Fibroblast of skin of abdomen (primary cell): ENCODE measurements around the gene ALAS1.
A peak's percentile ranks its signal among the peaks of the same experiment; 100 is the strongest.

Source experiments
- DNase-seq: peaks from one replicate; pipeline ENCODE4 v3.0.0-alpha.2; 2013

Gene ALAS1

DNA sequence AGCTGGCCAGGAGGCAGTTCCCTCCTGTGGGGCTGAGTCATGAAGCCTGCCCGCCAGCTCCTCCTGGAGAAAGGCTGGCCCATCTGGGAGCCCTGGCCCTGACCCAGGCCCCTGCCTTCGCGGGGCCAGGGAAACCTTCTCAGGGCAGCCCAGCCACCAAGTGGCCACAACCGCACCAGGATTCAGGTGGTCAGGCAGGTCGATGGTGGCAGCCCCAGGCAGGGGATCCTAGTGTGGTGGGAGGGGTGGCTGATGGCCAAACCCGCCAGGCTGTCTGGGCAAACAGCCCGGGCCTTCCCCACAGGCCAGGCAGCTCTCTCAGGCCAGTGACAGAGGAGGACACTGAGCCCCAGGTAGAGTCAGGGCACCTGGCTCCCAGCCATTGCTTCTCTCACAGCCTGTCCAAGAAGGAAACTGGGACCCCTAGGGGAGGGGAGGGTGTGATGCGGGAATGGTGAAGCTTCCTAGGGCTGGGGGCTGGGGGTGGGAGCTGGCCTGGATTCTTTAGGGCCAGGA is 39.8 kb downstream of the ALAS1 start:
- peak; percentile 88 for DNase-seq

DNA sequence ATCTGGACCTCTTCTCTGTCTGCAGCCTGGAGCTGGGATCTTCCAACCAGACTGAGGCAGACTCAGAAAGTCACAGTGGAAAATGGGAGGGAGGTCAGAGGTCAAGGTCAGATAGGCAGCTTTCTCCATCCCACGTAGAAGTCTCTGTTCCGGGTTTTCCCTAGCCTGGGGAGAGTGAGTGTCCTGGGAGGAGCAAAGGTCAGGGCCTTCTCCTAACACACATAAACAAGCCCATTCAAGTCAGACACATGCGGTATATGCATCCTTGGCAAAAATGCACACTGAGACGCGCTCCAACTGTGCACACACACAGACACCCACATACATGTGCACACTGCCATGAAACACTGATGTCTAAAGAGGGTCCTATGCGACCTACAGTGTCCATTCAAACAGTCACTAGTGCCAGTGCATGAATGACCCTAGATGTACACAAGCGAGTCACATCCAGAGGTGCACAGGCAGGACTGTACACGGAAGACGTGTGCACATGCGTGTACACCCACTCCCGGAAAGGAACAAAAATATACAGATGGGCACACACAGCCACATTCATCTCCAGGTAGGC is 40.3 kb downstream of the ALAS1 start:
- DNase-seq: no peak

DNA sequence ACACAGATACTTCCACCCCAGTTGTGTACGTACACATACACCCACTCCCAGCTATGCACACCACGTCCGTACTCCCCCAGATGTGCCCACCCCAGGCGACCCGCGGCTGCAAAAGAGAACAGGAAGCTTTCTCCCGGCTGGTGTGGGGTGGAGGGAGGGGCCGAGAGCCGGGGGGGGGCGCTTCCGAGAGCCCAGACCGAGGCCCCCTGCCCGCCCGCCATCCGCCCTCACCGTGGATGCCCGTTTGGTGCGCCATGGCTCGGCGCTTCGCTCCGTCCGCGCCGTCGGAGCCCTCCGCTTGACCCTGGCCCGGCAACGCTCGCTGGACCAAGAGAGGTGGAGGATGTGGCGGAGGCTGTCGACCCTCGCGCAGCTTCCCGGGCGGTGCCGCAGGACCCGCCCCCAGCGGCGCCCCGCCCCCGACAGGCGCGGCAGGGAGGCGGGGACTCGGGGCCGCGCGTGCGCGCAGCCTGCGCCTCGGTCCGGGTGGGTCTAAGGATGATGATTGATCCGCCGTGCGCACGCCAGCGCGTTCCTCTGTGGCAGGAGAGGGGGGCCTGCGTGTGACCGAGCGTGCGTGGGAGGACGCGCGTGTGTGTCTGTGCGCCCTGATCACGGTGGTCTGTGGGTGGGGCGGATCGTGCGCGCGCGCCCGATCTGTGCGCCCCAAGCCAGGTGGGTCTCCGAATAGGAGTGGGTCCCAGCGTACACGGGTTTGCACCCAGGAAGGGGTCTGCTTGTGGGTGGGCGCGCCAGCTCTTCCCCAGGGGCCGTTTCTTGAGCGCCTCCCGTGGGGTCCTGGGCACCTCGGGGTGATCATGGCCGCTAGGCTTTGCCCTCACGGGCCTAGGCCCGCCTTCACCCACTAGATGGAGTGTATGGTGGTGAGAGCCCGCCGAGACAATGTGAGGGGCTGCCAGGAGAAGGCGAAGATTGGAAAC is 41.1 kb downstream of the ALAS1 start, which contains the start of gene TWF2:
TWF2 (minus strand) TSS at position 398 of the 941 bp plus-strand sequence; CDS start at position 256, 142 bp downstream.
- DNase-seq: peak; percentile 83

DNA sequence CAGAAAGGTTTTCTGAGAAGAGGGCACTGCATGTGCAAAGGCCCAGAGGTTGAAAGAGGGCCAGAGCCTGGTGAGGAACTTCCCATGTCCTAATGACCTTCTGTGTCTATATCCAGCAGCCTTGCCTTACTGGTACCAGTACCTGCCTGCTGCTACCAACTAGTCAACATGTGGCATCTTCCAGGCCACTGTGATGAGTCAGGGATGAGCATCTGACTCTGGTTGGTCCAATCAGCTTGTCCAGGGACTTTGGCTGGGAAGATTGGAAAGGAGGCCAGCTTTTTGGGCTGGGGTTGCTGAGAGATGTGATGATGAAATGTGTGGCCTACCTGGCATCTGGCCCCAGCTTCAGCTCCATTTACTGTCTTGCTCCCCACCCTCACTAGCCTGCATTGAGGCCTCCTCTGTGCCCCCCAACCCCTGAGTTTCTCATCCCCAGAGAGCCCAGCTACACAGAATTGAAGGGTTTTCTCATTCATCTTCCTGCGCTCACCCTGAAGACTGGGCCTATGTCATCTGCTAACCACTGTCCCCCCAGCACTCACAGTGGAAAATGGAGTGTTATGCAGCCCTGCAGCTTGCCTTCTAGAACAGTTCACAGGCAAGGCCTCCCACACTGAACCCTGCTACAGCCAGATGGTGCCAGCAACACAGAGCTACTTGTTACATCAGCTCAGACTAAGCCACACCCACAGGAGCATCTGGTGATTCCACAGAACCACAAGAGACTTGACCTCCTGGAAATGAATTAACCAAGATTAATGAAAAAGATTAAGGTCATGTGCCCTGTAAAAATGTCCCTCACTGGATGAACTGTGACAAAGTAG is 42.3 kb downstream of the ALAS1 start:
- peak; percentile 93 for DNase-seq

DNA sequence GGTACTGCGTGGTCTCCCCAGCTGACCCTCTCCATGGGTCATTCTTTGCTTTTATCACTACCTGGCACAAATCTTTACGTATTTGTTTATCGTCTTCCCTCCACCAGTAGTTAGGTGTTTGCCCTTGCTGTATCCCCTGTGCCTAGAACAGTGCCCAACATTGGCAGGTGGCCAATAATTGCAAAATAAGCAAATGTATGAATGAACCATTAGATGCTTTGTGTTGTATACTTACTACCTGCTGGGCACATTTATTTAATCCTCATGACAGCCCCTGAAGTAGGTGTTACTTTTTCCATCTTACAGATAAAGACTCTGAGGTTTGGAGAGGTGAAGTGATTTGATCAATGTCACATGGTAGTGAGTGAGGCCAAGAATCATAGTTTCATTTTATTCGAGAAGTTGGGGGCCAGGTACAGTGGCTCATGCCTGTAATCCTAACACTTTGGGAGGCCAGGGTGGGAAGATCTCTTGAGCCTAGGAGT is 43.0 kb downstream of the ALAS1 start:
- no peak for DNase-seq

DNA sequence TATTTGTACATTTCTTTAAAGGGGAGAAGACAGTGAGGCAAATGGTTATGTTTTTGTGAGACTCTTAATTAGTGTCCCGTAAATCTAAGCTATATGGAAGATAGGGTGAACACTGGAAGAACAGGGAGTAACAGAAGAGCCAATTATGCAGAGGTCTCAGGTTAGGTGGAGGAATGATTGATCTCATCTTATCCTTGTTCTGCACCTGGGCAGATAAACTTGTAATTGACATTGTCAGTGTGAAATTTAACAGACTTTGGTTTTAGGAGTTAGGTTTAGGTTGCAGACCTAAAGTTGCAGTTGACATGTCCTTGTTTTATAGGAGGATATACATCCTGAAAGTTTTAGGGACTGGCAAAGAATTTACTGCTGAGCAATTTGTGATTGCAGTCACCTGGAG is 44.1 kb downstream of the ALAS1 start:
- DNase-seq: no peak

DNA sequence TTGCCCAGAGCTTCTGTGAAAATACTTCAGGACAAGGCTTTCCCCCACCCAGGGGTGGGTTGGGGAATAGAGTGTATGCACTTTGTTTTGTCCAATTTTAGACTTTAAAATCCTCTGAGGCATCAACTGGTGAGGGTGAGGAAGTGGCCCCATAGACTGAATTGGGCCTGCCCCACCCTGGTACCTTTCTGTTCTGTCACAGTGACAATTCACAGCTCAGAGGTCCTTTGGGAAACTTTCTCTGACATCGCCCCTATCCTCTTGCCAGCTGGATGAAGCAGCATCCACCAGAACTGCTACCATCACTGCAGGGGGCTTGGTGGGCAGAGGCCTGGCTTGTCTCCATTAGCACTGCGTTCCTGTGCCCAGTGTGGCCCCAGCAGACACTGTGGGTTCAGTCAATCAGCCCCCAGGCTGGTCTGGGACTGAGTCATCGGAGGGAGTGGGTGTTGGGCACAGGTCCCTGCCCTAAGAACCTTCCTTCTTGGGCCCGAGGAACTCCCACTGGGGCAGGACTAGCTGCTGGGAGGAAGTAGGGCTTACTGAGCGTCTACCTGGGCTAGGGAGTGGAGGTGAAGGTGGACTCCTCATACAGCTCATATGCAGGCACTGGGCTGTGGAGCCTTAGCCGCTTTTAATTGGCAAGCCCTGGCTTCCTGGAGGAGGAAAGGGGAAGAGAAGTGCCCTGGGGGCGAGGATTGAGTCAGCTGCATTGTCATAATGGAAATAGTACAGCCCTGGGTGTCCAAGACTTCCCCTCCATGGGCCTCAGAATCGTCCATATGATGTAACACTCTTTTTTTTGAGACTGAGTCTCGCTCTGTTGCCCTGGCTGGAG is 46.0 kb downstream of the ALAS1 start:
- DNase-seq: no peak

DNA sequence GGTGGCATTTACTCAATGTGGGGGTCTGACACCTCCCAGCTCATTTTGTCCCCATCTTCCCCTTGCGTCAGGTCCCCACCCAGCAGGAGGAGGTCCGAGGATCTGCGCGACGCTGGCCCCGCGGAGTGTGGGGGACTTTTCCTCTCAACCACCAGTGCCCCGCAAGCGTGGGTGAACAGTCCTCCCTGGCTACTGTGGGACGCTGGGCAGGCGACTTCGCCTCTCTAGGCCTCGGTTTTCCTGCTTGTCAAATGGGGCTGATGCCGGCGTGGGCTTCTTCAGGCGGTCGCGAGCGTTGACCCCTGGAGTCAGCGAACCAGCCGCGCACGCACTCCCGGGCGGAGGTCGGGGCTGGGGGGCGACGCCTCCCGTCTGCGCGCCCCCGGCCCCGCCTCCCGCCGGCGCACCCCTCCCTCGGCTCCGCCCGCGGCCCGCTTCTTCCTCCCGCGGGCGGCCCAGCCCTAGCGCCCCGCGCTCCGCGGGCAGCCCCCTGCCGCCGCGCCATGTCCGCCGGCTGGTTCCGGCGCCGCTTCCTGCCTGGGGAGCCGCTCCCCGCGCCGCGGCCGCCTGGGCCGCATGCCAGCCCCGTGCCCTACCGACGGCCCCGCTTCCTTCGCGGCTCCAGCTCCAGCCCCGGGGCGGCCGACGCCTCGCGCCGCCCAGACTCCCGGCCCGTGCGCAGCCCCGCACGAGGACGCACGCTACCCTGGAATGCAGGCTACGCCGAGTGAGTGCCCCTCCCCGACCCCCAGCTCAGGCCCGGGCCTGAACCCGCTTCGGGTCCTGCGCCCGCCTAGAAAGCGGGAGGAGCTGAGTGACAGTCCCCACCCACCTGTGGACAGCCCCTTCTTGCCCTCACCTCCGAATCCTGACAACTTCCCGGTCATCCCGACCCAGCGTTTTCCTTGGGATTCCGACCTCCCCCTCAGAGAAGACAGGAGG is 47.6 kb downstream of the ALAS1 start, which contains the start of gene PPM1M:
PPM1M (plus strand) TSS at position 438 of the 942 bp plus-strand sequence; CDS start at position 504, 66 bp downstream.
- peak; percentile 65 for DNase-seq

DNA sequence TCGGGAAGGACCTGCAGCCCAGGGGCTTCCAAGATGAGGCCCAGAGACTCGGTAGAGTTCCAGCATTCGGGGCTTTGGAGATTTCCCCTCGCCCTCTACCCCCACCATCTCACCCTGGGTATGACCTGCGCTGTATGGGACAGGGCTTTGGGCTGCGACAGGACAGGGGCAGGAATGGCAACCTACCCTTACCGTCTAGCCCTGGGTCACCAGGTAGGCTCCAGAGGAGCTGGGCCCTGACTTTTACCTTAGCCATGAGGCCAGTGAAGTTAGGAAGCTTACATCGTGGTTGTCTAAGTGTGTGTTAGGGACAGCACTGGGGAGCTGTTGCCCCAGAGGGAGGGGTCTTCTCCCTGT is 48.3 kb downstream of the ALAS1 start:
- DNase-seq: no peak

DNA sequence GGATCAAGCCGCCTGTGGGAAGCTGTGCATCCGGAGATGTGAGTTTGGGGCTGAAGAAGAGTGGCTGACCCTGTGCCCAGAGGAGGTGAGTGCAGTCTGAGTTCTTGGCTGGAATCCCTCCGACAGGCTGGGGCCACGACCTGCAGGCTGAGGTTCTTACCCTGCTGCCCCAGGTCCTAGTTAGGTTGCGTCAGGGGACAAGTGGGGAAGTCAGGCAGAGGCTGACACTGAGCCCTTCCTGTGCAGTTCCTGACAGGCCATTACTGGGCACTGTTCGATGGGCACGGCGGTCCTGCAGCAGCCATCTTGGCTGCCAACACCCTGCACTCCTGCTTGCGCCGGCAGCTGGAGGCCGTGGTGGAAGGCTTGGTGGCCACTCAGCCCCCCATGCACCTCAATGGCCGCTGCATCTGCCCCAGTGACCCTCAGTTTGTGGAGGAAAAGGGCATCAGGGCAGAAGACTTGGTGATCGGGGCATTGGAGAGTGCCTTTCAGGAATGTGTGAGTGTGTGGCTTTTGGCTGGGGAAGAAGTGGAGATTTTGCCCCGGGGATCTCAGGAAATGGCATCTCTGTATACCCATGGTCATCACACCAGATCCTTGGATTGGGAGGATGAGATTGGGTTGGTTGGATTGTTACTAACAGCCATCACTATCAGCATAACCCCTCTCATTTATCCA is 48.9 kb downstream of the ALAS1 start:
- no peak for DNase-seq

DNA sequence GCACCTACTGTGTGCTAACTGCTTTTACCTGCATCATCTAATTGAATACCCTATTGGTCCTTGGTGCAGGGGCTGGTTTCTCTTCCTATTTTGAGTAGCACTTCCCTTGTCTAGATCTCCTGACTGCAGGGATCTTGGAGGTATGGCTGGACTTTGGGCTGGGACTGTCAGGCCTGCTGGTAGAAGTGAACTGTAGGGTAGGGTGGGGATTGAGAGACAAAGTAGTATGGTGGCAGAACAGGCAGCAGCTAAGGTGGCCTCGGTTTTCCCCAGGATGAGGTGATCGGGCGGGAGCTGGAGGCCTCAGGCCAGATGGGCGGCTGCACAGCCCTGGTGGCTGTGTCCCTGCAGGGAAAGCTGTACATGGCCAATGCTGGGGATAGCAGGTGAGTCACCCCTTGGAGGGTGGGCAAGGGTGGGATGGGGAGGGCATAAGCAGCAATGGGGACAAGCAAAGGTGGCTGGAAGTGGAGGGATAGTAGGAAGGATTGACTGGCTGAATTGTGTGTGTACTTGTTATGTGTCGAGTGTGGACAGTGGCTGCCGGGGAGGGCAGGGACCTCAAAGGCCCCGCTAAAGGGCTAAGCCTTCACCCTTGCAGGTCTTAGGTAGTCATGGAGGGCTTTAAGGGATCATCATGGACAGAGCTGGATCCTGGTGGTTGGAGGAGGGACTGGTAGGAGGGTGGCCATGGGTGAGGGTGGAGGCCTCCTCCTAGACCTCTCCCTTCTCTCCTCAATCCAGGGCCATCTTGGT is 49.6 kb downstream of the ALAS1 start:
- DNase-seq: no peak

DNA sequence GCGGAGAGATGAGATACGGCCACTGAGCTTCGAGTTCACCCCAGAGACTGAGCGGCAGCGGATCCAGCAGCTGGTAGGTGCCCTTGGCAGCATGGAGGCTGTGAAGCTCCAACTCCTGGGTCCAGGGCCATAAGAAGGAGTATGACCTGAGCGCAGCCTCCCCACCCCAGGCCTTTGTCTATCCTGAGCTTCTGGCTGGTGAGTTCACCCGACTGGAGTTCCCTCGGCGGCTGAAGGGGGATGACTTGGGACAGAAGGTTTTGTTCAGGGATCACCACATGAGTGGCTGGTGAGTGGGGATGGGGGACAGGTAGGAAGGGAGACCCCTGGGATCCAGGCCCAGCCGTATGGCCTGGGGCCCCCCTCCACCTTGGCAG is 50.2 kb downstream of the ALAS1 start:
- DNase-seq: no peak

DNA sequence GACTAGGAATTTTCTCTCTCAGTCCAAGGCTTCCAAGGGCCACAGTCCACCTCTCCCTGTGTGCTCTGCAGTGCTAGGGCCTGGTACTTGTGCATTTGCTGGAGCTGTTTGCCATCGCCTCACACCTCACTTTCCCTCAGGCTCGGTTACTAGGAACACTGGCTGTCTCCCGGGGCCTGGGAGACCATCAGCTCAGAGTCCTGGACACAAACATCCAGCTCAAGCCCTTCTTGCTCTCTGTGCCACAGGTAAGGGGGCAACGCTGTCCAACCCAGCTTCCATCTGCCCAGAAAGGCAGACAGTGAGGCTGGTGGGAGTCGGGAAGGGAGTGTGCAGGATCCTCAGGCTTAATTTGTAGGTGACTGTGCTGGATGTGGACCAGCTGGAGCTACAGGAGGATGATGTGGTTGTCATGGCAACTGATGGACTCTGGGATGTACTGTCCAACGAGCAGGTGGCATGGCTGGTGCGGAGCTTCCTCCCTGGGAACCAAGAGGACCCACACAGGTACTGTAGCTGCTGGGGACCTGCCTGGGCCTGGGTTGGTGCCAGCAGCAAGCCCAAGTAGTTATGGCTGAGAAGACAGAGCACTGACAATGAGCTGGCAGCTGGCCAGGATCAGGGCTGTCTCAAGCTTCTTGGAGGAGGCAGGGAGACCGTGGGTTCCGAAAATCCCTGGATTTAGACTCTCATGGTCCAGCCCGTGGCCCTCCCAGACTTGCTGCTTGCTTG is 51.0 kb downstream of the ALAS1 start:
- no peak for DNase-seq

DNA sequence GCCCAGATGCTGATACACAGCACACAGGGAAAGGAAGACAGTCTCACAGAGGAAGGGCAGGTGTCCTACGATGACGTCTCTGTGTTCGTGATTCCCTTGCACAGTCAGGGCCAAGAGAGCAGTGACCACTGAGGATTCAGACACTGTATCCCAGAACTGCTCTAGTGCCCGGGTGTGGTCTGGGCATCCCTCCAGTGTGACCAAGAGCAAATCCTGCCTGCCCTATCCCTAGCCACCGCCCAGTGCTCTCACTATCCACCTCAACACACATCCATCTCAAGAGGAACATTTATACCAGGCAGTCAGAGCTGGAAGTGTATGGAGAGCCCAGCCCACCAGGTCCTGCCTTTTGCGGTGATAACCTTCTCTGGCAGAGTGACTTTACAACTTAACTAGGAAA is 51.7 kb downstream of the ALAS1 start:
- no peak for DNase-seq

DNA sequence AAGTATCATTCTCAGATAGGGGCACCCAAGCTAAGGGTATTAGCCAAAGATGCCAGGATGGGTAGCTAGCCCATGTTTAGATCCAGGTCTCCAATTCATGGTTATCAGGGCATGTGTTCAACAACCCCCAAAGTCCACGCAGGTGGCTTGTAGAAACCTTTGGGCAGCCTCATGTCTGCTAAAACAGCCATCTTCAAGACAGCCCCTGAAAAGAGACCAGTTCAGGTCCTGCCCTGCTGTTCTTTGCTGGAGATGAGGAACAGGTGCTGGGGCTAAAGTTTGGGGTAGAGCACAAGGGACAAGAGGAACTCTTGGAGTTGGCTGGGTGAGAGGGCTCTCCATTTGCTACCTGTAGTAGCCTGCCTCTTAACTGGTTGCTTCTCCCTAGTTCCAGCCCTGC is 52.2 kb downstream of the ALAS1 start:
- DNase-seq: no peak

DNA sequence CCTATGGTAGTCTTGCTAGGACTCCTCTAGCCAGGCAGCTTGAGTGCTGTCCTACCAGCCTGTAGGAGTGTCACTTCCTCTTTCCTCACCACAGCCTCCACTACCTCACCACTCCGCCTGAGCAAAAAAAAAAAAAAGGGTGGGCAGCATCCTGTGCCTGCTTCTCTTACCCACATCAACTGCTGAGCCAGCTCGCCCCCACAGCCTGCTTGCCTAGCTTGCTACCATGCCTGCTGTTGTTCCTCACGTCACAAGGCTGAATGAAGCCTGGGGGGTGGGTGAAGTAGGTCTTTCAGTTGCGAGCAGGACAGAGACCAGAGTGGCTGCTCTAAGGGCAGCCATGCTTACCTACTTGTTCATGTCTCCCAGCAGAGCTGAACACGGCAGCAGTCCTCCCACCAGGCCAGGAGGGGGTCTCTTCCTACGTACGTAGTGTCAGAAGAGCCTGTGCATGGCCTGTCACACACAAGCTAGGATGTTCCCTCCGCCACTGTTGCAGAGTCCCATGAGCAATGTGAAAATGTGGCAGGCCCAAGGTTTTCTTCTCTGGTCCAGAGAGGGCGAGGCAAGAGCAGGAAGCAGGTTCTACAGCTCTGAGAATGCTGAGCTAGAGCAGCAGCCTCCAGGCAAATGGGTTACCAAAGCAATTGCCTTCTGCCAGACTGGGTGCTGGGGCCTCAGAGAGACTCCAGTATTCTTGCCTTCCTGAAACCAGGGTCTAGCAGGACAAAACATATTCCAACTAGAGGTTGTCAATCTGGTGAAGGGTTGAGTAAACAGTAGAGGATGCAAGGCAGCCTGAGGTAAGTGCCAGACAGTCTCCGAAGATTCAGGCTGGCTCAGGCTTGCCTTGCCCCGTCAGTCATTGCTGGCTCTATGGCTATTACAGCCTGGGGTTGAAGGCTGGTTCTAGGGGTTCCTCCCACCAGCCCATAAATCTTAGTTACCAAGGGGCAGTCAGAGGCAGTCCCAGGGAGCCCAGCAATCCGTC is 55.6 kb downstream of the ALAS1 start:
- no peak for DNase-seq

DNA sequence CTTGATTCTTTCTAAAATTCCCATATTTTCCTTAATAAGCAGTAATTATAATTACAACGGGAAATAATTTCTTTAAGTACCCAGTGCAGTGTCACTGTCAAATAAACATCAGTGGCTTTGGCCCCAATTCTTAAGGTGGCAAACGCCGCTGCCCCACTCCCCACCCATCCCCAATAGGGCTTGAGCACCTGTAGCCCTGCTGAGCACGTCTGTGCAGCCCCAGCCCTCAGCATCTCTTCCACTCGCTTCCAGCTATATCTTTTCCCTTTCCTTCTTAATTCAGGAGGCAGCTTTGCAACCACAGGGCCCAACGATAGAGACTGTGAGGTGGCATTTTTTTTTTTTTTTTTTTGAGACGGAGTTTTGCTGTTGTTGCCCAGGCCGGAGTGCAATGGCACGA is 56.6 kb downstream of the ALAS1 start:
- no peak for DNase-seq
